T-helper 17 cell (primary cell): ENCODE data around the gene ROPN1B. TPM values are rescaled to one million over a fixed set of nuclear protein-coding genes. Genes with fewer than 3 reads are reported as not detected.

Experiments
- ATAC-seq: fragments of 150-1000 bp; cut with Tn5 transposase; 2 replicates; pipeline ENCODE4 v1.10.0; 2021; ENCODE audit warnings: mild to moderate bottlenecking, moderate library complexity
- DNase-seq, 3 donors: peaks; one replicate each; pipeline versions ENCODE4 v3.0.0 to v3.0.0-alpha.2; 2020 to 2021
- H3K9me3 ChIP-seq: one replicate; pipeline ENCODE4 v1.7.0; 2013; ENCODE audit warnings: low read length, mild to moderate bottlenecking; ENCODE audit not compliant: control insufficient read depth, poor library complexity, severe bottlenecking
- H3K27ac Mint-ChIP-seq: one replicate; pipeline ENCODE4 v1.8.0; 2022; ENCODE audit warnings: mild to moderate bottlenecking, moderate library complexity, mixed read lengths
- H3K27me3 Mint-ChIP-seq: one replicate; pipeline ENCODE4 v1.8.0; 2022; ENCODE audit warnings: mixed read lengths
- H3K36me3 Mint-ChIP-seq: one replicate; pipeline ENCODE4 v1.8.0; 2022; ENCODE audit warnings: low read depth, mixed read lengths
- H3K4me1 Mint-ChIP-seq: one replicate; pipeline ENCODE4 v1.8.0; 2022; ENCODE audit warnings: mild to moderate bottlenecking, mixed read lengths
- H3K4me3 Mint-ChIP-seq: one replicate; pipeline ENCODE4 v1.8.0; 2022; ENCODE audit warnings: mild to moderate bottlenecking, moderate library complexity, mixed read lengths
- total RNA-seq, 4 donors: library from RNA in 2 of 4; stranded (reverse) in 2 of 4; gene quantifications; one replicate each; pipeline ENCODE4 v1.2.3 and lab custom pipeline; 2022 to 2026

The ROPN1B gene
- total RNA-seq, 2 donors from 2014 or later: not detected

DNA sequence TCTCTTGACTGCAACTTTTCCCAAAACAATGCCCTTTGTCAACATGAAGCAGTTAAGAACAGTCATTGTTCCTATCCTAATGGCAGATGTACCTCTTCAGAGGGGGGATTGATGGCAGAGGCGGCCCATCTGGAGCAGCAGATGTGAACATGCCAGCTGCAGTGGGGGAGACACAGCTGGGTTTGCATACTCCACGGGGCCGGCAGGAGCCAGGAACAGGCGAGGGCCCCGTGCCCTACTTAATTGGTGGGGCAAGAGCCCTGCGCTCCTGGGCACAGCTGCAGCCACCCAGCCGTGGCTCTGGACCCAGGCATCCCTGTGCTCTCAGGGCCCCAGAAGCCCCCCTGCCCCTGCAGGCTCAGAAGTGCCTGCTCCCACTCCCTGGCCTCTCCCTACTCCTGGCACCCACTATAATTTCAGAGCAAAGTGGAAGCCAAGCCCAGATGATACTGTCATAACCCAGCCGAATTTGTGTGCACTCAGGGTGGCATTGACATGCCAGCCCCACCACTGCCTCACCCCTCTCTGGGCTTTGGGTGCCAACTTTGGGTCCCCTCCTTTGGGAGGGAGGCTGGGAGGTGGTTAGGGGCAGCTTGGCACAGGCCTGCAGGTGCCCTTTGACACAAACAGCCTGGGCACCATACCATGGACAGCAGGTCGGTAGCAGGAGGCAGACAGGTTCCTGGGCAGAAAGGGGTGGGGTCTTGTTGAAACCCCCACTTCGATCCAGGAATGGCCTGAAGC is 34.6 kb downstream of the ROPN1B start:
- Mint-ChIP-seq H3K4me3 (no peak overlapping the region), H3K27ac (no peak overlapping the region), H3K36me3 (peaks cover 8% of the 10 kb centered on the region), H3K27me3 (no peaks in the 10 kb centered on the region), H3K4me1 (no peaks in the 10 kb centered on the region)
- ATAC-seq (no peak), DNase-seq (no peak)
- H3K9me3 ChIP-seq: no peaks in the 10 kb centered on the region

DNA sequence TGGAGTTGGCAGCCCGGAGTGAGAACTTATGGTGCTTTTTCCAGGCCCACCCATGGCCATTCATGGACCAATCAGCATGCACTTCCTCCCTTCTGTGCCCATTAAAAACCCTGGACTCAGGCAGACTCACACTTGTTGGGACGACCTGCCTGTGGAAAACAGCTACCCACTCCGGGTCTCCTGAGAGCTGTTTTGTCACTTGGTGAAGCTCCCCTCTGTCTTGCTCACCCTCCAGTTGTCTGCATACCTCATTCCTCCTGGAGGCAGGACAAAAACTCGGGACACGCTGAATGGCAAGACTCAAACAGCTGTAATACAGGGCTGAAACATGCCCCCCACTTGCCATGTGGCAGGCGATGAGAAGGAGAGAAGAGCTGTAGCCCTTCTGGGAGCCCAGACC is 35.2 kb downstream of the ROPN1B start:
- H3K9me3 ChIP-seq: no peaks in the 10 kb centered on the region
- no peaks in the 10 kb centered on the region for H3K4me1 Mint-ChIP-seq
- H3K27ac Mint-ChIP-seq: no peak overlapping the region
- ATAC-seq (no peak), DNase-seq (no peak)
- peaks cover 12% of the 10 kb centered on the region for H3K36me3 Mint-ChIP-seq
- no peaks in the 10 kb centered on the region for H3K27me3 Mint-ChIP-seq
- no peak overlapping the region for H3K4me3 Mint-ChIP-seq

DNA sequence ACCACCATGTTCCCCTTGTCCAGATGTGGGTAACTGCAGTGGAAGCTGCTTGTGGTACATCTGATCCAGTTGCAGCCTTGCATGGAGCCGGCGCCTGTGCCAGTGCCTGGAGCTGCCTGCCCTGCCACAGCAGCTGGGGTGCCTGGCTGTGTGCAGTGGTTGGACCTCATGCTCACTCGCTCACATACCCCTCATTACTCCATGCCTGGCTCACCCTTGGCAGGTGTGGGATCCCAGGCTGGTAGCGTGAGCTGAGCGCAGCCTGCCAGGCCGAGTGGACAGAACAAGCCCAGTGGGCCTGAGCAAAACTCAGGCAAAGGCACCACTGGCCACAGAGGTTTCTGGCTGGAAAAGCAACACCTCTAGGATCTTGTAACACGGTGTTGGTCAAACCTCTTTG is 35.7 kb downstream of the ROPN1B start:
- Mint-ChIP-seq H3K4me3 (no peak overlapping the region), H3K27me3 (no peaks in the 10 kb centered on the region), H3K36me3 (peaks cover 12% of the 10 kb centered on the region), H3K27ac (no peak overlapping the region), H3K4me1 (no peaks in the 10 kb centered on the region)
- DNase-seq (no peak), ATAC-seq (no peak)
- H3K9me3 ChIP-seq: no peaks in the 10 kb centered on the region

DNA sequence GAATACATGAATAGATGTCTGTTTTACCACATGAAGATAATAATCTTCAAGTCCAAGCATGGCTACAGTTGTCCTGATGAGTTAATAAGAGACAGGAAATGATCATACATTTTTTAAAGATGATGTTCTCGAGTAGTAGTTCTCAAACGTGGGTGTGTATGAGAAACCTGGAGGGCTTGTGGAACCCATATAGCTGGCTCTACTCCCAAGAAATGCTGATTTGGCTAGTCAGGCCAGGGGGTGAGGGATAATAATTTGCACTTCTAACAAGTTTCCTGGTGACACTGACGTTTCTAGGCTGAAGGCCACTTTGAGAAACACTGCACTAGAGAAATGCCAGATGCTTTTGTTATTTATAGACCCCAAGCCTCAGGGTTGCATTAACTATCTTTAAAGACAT is 37.0 kb downstream of the ROPN1B start:
- no peak overlapping the region for H3K27ac Mint-ChIP-seq
- no peaks in the 10 kb centered on the region for H3K9me3 ChIP-seq
- ATAC-seq: no peak
- peaks cover 12% of the 10 kb centered on the region for H3K36me3 Mint-ChIP-seq
- H3K4me1 Mint-ChIP-seq: no peaks in the 10 kb centered on the region
- no peaks in the 10 kb centered on the region for H3K27me3 Mint-ChIP-seq
- DNase-seq: no peak
- H3K4me3 Mint-ChIP-seq: no peak overlapping the region

DNA sequence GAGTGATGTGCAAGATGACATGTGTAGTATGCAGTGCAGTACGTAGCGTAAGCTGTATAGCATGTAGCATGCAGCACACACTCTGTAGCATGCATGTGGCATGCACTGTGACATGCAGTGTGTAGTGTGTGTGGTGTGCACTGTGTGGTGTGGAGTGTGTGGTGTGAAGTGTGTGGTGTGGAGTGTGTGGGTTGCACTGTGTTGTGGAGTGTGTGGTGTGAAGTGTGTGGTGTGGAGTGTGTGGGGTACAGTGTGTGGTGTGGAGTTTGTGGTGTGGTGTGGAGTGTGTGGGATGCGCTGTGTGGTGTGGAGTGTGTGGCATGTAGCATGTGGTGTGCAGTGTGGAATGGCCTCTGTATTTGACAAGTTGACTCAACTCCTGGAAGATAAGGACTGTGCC is 39.2 kb downstream of the ROPN1B start:
- H3K27me3 Mint-ChIP-seq: no peaks in the 10 kb centered on the region
- H3K4me3 Mint-ChIP-seq: no peak overlapping the region
- H3K36me3 Mint-ChIP-seq: peaks cover 21% of the 10 kb centered on the region
- H3K27ac Mint-ChIP-seq: peak overlapping the region; percentile 21
- ATAC-seq: no peak
- H3K9me3 ChIP-seq: no peaks in the 10 kb centered on the region
- no peak for DNase-seq
- H3K4me1 Mint-ChIP-seq: no peaks in the 10 kb centered on the region

DNA sequence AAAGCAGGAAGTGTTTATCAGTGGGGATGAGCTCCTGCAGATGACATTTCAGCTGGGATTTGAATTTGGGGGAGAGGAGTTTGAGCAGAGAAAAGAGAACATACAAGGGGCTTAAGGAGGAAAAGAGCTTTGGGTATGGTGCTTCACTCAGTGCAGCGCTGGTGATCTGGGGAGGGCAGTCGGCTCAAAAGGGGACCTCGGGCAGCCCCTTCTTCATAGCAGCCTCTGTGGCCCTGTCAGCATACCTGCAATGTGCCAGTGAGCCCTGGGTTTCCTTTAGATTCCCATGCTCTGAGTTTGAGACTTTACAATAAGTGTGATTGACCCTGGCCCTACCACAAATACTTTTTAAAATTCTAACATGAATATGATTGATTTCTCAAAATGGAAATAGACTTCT is 40.2 kb downstream of the ROPN1B start:
- H3K9me3 ChIP-seq: no peaks in the 10 kb centered on the region
- Mint-ChIP-seq H3K27ac (peak overlapping the region; percentile 21), H3K4me1 (no peaks in the 10 kb centered on the region), H3K27me3 (no peaks in the 10 kb centered on the region), H3K4me3 (no peak overlapping the region), H3K36me3 (peaks cover 26% of the 10 kb centered on the region)
- ATAC-seq (no peak), DNase-seq (no peak)

DNA sequence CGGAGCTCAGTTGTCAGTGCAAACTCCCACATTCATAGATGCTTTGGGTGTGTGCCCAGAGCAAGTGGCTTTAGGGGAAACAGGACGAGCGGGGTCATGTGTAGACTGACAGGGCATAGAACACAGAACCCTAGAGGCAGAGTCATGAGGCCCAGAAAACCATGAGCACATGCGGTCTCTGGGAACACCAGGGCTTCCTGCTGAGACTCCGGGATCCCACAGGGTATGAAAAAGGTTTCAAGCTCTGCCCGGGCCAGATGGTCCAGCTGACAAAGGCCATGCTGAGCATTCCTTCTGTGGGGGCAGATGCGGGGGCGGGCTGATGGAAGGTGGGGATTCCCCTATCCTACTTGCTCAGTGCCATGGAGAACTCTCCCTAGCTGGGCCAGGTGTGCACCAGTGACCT is 44.8 kb downstream of the ROPN1B start:
- no peaks in the 10 kb centered on the region for H3K9me3 ChIP-seq
- DNase-seq: no peak
- Mint-ChIP-seq H3K4me1 (no peaks in the 10 kb centered on the region), H3K36me3 (peaks cover 26% of the 10 kb centered on the region), H3K4me3 (no peak overlapping the region), H3K27me3 (no peaks in the 10 kb centered on the region), H3K27ac (no peak overlapping the region)
- ATAC-seq: no peak

DNA sequence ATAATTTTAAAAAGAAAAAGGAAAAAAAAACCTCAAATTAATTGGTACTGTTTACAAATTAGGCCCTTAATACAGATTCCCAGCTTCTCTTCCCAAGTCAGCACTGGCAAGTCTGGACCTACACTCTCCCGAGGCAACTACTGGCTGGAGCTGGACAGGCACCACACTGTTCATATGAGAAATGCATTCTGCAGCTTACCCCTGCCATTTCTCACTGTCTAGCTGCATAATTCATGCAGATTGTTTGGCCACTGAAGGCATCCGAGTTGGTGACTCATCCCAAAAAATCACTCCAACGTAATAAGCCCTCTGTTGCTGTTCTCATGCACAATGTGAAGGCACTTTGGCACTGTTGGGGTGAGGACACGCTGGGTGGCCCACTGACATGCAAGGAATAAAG is 45.3 kb downstream of the ROPN1B start:
- Mint-ChIP-seq H3K27ac (no peak overlapping the region), H3K4me3 (no peak overlapping the region), H3K4me1 (peaks cover 1% of the 10 kb centered on the region), H3K36me3 (peaks cover 22% of the 10 kb centered on the region), H3K27me3 (no peaks in the 10 kb centered on the region)
- ATAC-seq (no peak), DNase-seq (no peak)
- no peaks in the 10 kb centered on the region for H3K9me3 ChIP-seq

DNA sequence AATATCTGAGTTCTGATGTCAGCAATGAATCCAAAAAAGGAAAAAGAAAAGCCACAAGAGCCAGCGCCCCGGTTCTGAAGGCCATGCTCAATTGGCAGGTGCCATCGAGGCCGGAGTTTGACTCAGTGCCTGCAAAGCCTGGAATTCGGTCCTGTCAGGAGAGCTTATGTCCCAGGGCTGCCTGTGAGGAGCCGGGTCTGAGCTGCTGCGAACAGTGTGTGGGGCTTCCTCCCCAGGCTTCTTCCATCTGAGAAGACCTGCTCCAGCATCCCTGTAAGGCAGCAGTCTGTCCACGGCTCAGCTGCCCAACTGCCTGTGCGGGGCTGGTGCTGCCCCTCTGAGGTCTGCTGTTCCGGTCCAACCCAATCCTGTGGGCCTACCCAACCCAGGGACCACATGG is 46.1 kb downstream of the ROPN1B start:
- no peak for DNase-seq
- Mint-ChIP-seq H3K4me1 (peaks cover 2% of the 10 kb centered on the region), H3K36me3 (peaks cover 22% of the 10 kb centered on the region), H3K4me3 (no peak overlapping the region), H3K27ac (no peak overlapping the region), H3K27me3 (no peaks in the 10 kb centered on the region)
- H3K9me3 ChIP-seq: no peaks in the 10 kb centered on the region
- no peak for ATAC-seq

DNA sequence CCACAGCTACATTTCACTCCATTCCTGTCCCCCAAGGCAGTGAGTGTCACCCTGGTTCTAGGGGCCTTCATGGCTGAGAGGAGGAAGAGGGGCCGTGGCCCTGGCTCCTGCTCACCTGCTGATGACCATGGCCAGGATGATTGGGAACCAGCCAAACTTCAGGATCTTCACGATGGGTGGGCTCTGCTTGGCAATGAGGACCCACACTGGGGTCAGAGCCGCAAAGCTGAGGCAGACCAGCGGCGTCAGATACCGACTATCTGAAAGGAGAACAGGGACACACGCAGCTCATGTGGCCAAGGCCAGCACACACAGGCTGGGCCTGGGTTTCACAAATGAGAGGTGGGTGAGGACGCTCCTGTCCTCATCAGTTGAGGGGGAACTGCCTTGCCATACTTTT is 47.6 kb downstream of the ROPN1B start:
- DNase-seq: no peak
- Mint-ChIP-seq H3K27ac (no peak overlapping the region), H3K27me3 (no peaks in the 10 kb centered on the region), H3K36me3 (peaks cover 21% of the 10 kb centered on the region), H3K4me3 (no peak overlapping the region), H3K4me1 (peaks cover 2% of the 10 kb centered on the region)
- H3K9me3 ChIP-seq: no peaks in the 10 kb centered on the region
- ATAC-seq: no peak

DNA sequence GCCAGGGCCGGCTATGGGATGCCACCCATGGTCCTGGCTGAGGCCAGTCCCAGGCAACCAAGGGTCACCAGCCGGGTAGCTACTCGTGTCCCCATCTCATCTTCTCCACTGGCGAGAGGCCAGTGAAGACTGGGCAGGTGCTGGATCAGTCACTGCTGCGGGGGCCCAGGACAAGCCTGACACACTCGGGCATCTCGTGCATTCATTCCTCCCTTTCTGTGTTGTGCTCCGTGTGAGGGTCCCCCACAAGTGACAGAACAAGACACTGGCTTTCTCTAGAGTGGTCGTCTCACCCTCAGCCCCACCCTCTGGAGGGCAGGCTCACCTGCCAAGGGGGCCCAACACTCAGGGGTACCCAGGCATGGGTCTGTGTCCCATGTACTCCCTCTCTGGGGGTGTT is 48.4 kb downstream of the ROPN1B start:
- DNase-seq (no peak), ATAC-seq (no peak)
- H3K9me3 ChIP-seq: no peaks in the 10 kb centered on the region
- no peak overlapping the region for H3K4me3 Mint-ChIP-seq
- H3K4me1 Mint-ChIP-seq: peaks cover 2% of the 10 kb centered on the region
- no peaks in the 10 kb centered on the region for H3K27me3 Mint-ChIP-seq
- H3K27ac Mint-ChIP-seq: no peak overlapping the region
- peaks cover 16% of the 10 kb centered on the region for H3K36me3 Mint-ChIP-seq

DNA sequence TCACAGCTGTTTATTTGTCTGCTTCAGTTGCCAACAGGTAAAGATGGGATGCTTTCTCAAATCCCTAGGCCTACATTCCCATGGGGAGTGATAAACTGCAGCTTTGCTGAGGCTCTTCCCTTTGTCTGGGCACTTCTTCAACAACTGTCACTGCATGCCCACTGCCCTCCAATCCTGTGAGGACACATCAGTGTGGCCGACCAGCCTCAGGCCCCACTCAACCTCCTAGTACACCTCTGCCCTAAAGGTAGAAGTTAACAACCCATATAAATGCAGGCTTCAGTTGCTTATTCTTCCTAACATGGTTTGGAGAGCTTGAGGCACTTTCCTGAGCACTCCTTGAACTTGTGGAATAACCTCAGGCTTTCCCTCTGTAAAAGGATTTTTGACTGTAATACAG is 49.6 kb downstream of the ROPN1B start:
- no peak overlapping the region for H3K27ac Mint-ChIP-seq
- H3K4me1 Mint-ChIP-seq: peaks cover 2% of the 10 kb centered on the region
- DNase-seq (no peak), ATAC-seq (no peak)
- H3K9me3 ChIP-seq: no peaks in the 10 kb centered on the region
- H3K36me3 Mint-ChIP-seq: peaks cover 13% of the 10 kb centered on the region
- no peak overlapping the region for H3K4me3 Mint-ChIP-seq
- H3K27me3 Mint-ChIP-seq: no peaks in the 10 kb centered on the region

DNA sequence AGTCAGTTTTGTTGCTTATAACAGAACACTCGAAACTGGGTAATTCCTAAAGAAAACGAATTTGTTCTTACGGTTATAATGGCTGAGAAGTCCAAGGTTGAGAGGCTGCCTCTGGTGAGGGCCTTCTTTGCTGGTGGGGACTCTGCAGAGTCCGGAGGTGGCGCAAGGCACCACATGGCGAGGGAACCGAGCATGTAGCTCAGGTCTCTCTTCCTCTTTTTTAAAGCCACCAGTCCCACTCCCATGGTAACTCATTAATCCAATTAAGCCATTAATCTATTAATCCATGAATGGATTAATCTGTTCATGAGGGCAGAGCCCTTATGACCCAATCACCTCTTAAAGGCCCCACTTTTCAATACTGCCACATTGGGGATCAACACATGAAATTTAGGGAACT is 50.0 kb downstream of the ROPN1B start:
- H3K9me3 ChIP-seq: no peaks in the 10 kb centered on the region
- Mint-ChIP-seq H3K4me3 (no peak overlapping the region), H3K36me3 (peaks cover 10% of the 10 kb centered on the region), H3K4me1 (peaks cover 2% of the 10 kb centered on the region), H3K27ac (no peak overlapping the region), H3K27me3 (no peaks in the 10 kb centered on the region)
- ATAC-seq: no peak
- no peak for DNase-seq

DNA sequence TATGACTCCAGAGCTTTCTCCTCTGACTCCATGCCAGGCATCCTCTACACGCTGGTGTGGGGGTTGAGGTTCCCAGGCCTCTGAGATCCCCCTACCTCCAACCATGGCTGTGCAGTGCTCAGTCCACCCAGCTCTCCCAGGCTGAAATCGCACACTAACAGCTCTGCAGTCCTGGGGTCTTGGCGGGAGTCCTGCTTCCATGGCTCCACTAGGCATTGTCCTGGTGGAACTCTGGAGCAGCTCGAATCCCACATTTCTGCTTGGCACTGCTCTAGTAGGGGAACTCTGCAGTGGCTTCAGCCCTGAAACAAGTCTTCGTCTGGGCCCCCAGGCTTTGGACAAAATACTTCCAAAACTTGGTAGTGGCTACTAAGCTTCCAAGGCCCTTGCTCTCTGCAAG is 50.7 kb downstream of the ROPN1B start:
- DNase-seq (no peak), ATAC-seq (no peak)
- H3K9me3 ChIP-seq: no peaks in the 10 kb centered on the region
- H3K27me3 Mint-ChIP-seq: no peaks in the 10 kb centered on the region
- H3K27ac Mint-ChIP-seq: no peak overlapping the region
- no peak overlapping the region for H3K4me3 Mint-ChIP-seq
- H3K4me1 Mint-ChIP-seq: peaks cover 2% of the 10 kb centered on the region
- peaks cover 7% of the 10 kb centered on the region for H3K36me3 Mint-ChIP-seq
